Body of pancreas (tissue), 4 donors: ENCODE measurements around the gene RAPGEF1. TPM values are rescaled to one million over a fixed set of nuclear protein-coding genes. Genes with fewer than 3 reads are reported as not detected.
A peak's percentile ranks its signal among the peaks of the same experiment; 100 is the strongest.

Source experiments
- ATAC-seq: fragments of 150-250 bp; one replicate; pipeline ENCODE4 v1.9.1; 2016
- DNase-seq, 4 donors: peaks; one replicate each; pipeline ENCODE4 v3.0.0-alpha.2; 2019
- H3K27ac ChIP-seq, 4 donors: fragments of 200-600 bp; sonication (generic); 1 replicate in 3 of 4; 2 replicates in 1 of 4; pipeline versions ENCODE4 v1.5.1 to v1.6.1; 2016 to 2019; ENCODE audit warnings: mild to moderate bottlenecking in 1 of 4, mixed read lengths in 1 of 4, moderate library complexity in 1 of 4
- H3K27me3 ChIP-seq, 2 donors: fragments of 200-600 bp; sonication (generic); one replicate each; pipeline ENCODE4 v1.6.0; 2016; ENCODE audit warnings: mild to moderate bottlenecking in 1 of 2
- H3K36me3 ChIP-seq, 2 donors: fragments of 200-600 bp; sonication (generic); replicated peaks in 1 of 2; 2 replicates each; pipeline ENCODE4 v1.5.1; 2016; ENCODE audit warnings: low read depth in 2 of 2; ENCODE audit not compliant: insufficient read depth in 1 of 2
- H3K4me1 ChIP-seq: fragments of 200-600 bp; sonication (generic); one replicate; pipeline ENCODE4 v1.6.0; 2016
- H3K4me3 ChIP-seq, 2 donors: fragments of 200-600 bp; sonication (generic); 1 replicate in 1 of 2; 2 replicates in 1 of 2; pipeline ENCODE4 v1.5.1; 2016 to 2019
- H3K9me3 ChIP-seq, 3 donors: fragments of 200-600 bp; sonication (generic); 1 replicate in 2 of 3; 2 replicates in 1 of 3; pipeline ENCODE4 v1.5.1; 2016
- CTCF ChIP-seq, 7 experiments: fragments of 450-650 bp in 4 of 7; fragments of 200-600 bp in 3 of 7; sonication (generic) in 3 of 7; IDR thresholded peaks; one replicate each; pipeline ENCODE4 v1.5.1; 2016 to 2019; ENCODE audit warnings: antibody characterized with exemption in 7 of 7
- POLR2A ChIP-seq, 3 donors: fragments of 450-650 bp; IDR thresholded peaks; one replicate each; pipeline ENCODE4 v1.6.1; 2016; ENCODE audit warnings: antibody characterized with exemption in 3 of 3, mild to moderate bottlenecking in 2 of 3
- WGBS, 2 donors: methylation state at CpG; one replicate each; pipeline ENCODE4 v1.1.5; 2017; 5-methylcytosine and 5-hydroxymethylcytosine counted together
- intact Hi-C: fragments of 100-400 bp; cut with DNase I; formaldehyde crosslinking; loops from one replicate; pipeline ENCODE4 v1.15.1; 2023
- total RNA-seq, 2 donors: library from RNA; depleted of rRNA; stranded (reverse); fragments of >200 nt; gene quantifications; one replicate each; pipeline ENCODE4 v1.1.0, GENCODE V29; 2016

Gene RAPGEF1
- total RNA-seq, 2 donors from 2014 or later: 30.1 to 70.5 TPM

GRCh38 chr9:131588396-131588795 is 151.5 kb downstream of the RAPGEF1 start:
- DNase-seq: no peak
- ATAC-seq: no peak
- intact Hi-C loops: no loop called here
- no peaks in the 10 kb centered on the region for H3K4me1 ChIP-seq
- peaks cover 0 to 37% of the 10 kb centered on the region in 2 donors for H3K36me3 ChIP-seq
- WGBS, 2 donors: 83% methylated on average over 9 of the region's 9 CpGs; no CpG with 5 or more reads in 1 of the 2 donors
- no peak overlapping the region for H3K4me3 ChIP-seq
- H3K27ac ChIP-seq: no peak overlapping the region
- H3K27me3 ChIP-seq: no peaks in the 10 kb centered on the region
- TF ChIP-seq CTCF (IDR thresholded peaks at IDR 0.05) (no peak), POLR2A (IDR thresholded peaks at IDR 0.05) (no peak)
- H3K9me3 ChIP-seq: no peaks in the 10 kb centered on the region

GRCh38 chr9:131587906-131588305 is 152.0 kb downstream of the RAPGEF1 start:
- peaks cover 0 to 37% of the 10 kb centered on the region in 2 donors for H3K36me3 ChIP-seq
- ATAC-seq: no peak
- no peaks in the 10 kb centered on the region for H3K27me3 ChIP-seq
- no peaks in the 10 kb centered on the region for H3K4me1 ChIP-seq
- WGBS, 2 donors: 91 to 93% methylated on average over 11 to 13 of the region's 14 CpGs
- no peak overlapping the region for H3K27ac ChIP-seq
- H3K9me3 ChIP-seq: no peaks in the 10 kb centered on the region
- TF ChIP-seq POLR2A (IDR thresholded peaks at IDR 0.05): no peak
- TF ChIP-seq CTCF (IDR thresholded peaks at IDR 0.05): no peak
- intact Hi-C loops: no loop called here
- H3K4me3 ChIP-seq: no peak overlapping the region
- no peak for DNase-seq

- Histone ChIP-seq H3K27ac (no peak overlapping the region), H3K36me3 (peaks cover 0 to 42% of the 10 kb centered on the region in 2 donors), H3K4me1 (no peaks in the 10 kb centered on the region), H3K4me3 (no peak overlapping the region), H3K9me3 (no peaks in the 10 kb centered on the region), H3K27me3 (no peaks in the 10 kb centered on the region)
- 83 to 86% methylated on average over 9 of the region's 9 CpGs for WGBS, 2 donors
- DNase-seq (no peak), ATAC-seq (no peak)
- TF ChIP-seq POLR2A (IDR thresholded peaks at IDR 0.05) (no peak), CTCF (IDR thresholded peaks at IDR 0.05) (no peak)
- intact Hi-C loops: no loop called here
Observed at GRCh38 chr9:131587331-131587730, 152.5 kb downstream of the RAPGEF1 start.

GRCh38 chr9:131585375-131585774 is 154.5 kb downstream of the RAPGEF1 start:
- no peak for TF ChIP-seq CTCF (IDR thresholded peaks at IDR 0.05)
- TF ChIP-seq POLR2A (IDR thresholded peaks at IDR 0.05): no peak
- no peak overlapping the region for H3K4me3 ChIP-seq
- H3K27ac ChIP-seq: no peak overlapping the region
- DNase-seq (peak in 1 of 4 donors; percentile 50), ATAC-seq (no peak)
- WGBS, 2 donors: 59 to 75% methylated on average over 6 to 8 of the region's 8 CpGs
- H3K4me1 ChIP-seq: no peaks in the 10 kb centered on the region
- H3K36me3 ChIP-seq: peaks cover 2 to 44% of the 10 kb centered on the region in 2 donors
- H3K9me3 ChIP-seq: no peaks in the 10 kb centered on the region
- intact Hi-C loops: no loop called here
- H3K27me3 ChIP-seq: no peaks in the 10 kb centered on the region

- Histone ChIP-seq H3K36me3 (peaks cover 8 to 48% of the 10 kb centered on the region in 2 donors), H3K27ac (no peak overlapping the region), H3K4me1 (no peaks in the 10 kb centered on the region), H3K9me3 (no peaks in the 10 kb centered on the region), H3K4me3 (no peak overlapping the region), H3K27me3 (no peaks in the 10 kb centered on the region)
- no peak for DNase-seq
- no peak for ATAC-seq
- TF ChIP-seq POLR2A (IDR thresholded peaks at IDR 0.05) (no peak), CTCF (IDR thresholded peaks at IDR 0.05) (no peak)
- WGBS, 2 donors: 78 to 95% methylated on average over 3 to 7 of the region's 7 CpGs
- intact Hi-C loops: no loop called here
Observed at GRCh38 chr9:131584858-131585257, 155.0 kb downstream of the RAPGEF1 start.
